HG03025 (cell line): ENCODE measurements around the gene BAD.

ENCODE experiments used
- ATAC-seq: cut with Tn5 transposase; IDR thresholded peaks from one replicate; pipeline ENCODE4 v1.9.1; 2021; ENCODE audit warnings: mild to moderate bottlenecking, moderate library complexity; ENCODE audit not compliant: unreplicated experiment, low FRiP score

Gene BAD

GRCh38 chr11:64297699-64298358, 13.4 kb upstream of the BAD start:
- ATAC-seq, result no peak

GRCh38 chr11:64296830-64297698, 12.6 kb upstream of the BAD start:
- ATAC-seq, result no peak

- no peak for ATAC-seq
Measured at GRCh38 chr11:64296236-64296635, 11.8 kb upstream of the BAD start.

- ATAC-seq, result no peak
Measured at GRCh38 chr11:64295760-64296159, 11.3 kb upstream of the BAD start.

GRCh38 chr11:64294774-64295173, 10.3 kb upstream of the BAD start:
- no peak for ATAC-seq

- ATAC-seq, result no peak
Measured at GRCh38 chr11:64292460-64293254, 8.2 kb upstream of the BAD start.

- ATAC-seq, result no peak
Measured at GRCh38 chr11:64291752-64292459, 7.4 kb upstream of the BAD start.

- no peak for ATAC-seq
Measured at GRCh38 chr11:64291262-64291751, 6.8 kb upstream of the BAD start, which contains the start of gene KCNK4. TSS of gene KCNK4 (plus strand) at chr11:64291302. CDS start at chr11:64293019, 1,717 bp downstream.

- no peak for ATAC-seq
Measured at GRCh38 chr11:64290352-64291261, 6.1 kb upstream of the BAD start.

- no peak for ATAC-seq
Measured at GRCh38 chr11:64289002-64289564, 4.6 kb upstream of the BAD start.

GRCh38 chr11:64288353-64288750, 3.9 kb upstream of the BAD start:
- ATAC-seq, result no peak

- ATAC-seq, result no peak
Measured at GRCh38 chr11:64287676-64288352, 3.3 kb upstream of the BAD start.

GRCh38 chr11:64286801-64287159, 2.3 kb upstream of the BAD start:
- no peak for ATAC-seq

GRCh38 chr11:64285885-64286800, 1.7 kb upstream of the BAD start:
- ATAC-seq, result no peak

GRCh38 chr11:64284962-64285884, 758 bp upstream of the BAD start, which contains the start of gene GPR137:
TSS of gene GPR137 (plus strand) at chr11:64285848. CDS start at chr11:64286525, 677 bp downstream.
- peak; percentile 55 for ATAC-seq

- ATAC-seq, result no peak
Measured at GRCh38 chr11:64283092-64283491, 1.4 kb downstream of the BAD start.
